Thymus (tissue), 11 donors: ENCODE data around the gene KRIT1. TPM values are rescaled to one million over a fixed set of nuclear protein-coding genes. Genes with fewer than 3 reads are reported as not detected.

Source experiments
- DNase-seq, 9 donors: peaks; one replicate each; pipeline ENCODE4 v3.0.0-alpha.2; 2013; ENCODE audit warnings: low spot score in 9 of 9, low read depth in 6 of 9, missing footprints in 1 of 9
- H3K27ac ChIP-seq, 2 donors: one replicate each; pipeline ENCODE4 v1.5.1; 2013; ENCODE audit warnings: control low read depth in 1 of 2, low read depth in 1 of 2, low read length in 1 of 2, mild to moderate bottlenecking in 1 of 2, moderate library complexity in 1 of 2
- H3K27me3 ChIP-seq, 2 donors: one replicate each; pipeline ENCODE4 v1.5.1; 2013; ENCODE audit warnings: low read length in 1 of 2; ENCODE audit not compliant: control insufficient read depth in 2 of 2, insufficient read depth in 1 of 2
- H3K36me3 ChIP-seq, 2 donors: one replicate each; pipeline ENCODE4 v1.5.1; 2013; ENCODE audit warnings: low read length in 1 of 2, mild to moderate bottlenecking in 1 of 2, moderate library complexity in 1 of 2; ENCODE audit not compliant: control insufficient read depth in 2 of 2, insufficient read depth in 2 of 2
- H3K4me1 ChIP-seq, 2 donors: one replicate each; pipeline ENCODE4 v1.5.1; 2013; ENCODE audit warnings: low read length in 2 of 2; ENCODE audit not compliant: control insufficient read depth in 2 of 2, insufficient read depth in 2 of 2
- H3K4me3 ChIP-seq, 2 donors: one replicate each; pipeline ENCODE4 v1.5.1; 2013; ENCODE audit warnings: low read length in 2 of 2, control low read depth in 1 of 2, mild to moderate bottlenecking in 1 of 2
- H3K9me3 ChIP-seq, 2 donors: one replicate each; pipeline ENCODE4 v1.5.1; 2013; ENCODE audit warnings: low read length in 1 of 2, mild to moderate bottlenecking in 1 of 2; ENCODE audit not compliant: control insufficient read depth in 2 of 2, insufficient read depth in 1 of 2
- WGBS: extraction: QIAGEN DNeasy Blood & Tissue Kit; methylation state at CpG from one replicate; pipeline ENCODE4 v1.1.7; 2013; 5-methylcytosine and 5-hydroxymethylcytosine counted together
- polyA plus RNA-seq: library from polyadenylated mRNA; stranded (reverse); fragments of 200-250 nt; gene quantifications from one replicate; pipeline ENCODE4 v1.2.3, GENCODE V29; 2013
- total RNA-seq: library from RNA; stranded (reverse); fragments of 120-200 nt; gene quantifications from one replicate; pipeline ENCODE4 v1.2.4, GENCODE V29; 2013
- donor health status: healthy.

KRIT1 gene
- total and polyA plus RNA-seq, 2 donors = 29.3 to 31.5 TPM

- H3K4me1 ChIP-seq = peaks cover 0 to 3% of the 10 kb centered on the region in 2 donors
- no peak overlapping the region for H3K4me3 ChIP-seq
- no peaks in the 10 kb centered on the region for H3K27me3 ChIP-seq
- DNase-seq = no peak
- no peak overlapping the region for H3K27ac ChIP-seq
- peaks cover 0 to 9% of the 10 kb centered on the region in 2 donors for H3K9me3 ChIP-seq
- no peaks in the 10 kb centered on the region for H3K36me3 ChIP-seq
- WGBS = 97% methylated on average over 2 of the region's 2 CpGs
Measured at GRCh38 chr7:92279396-92280031, 33.8 kb upstream of the KRIT1 start.

GRCh38 chr7:92276460-92276864 lies 30.7 kb upstream of the KRIT1 start:
- no peak for DNase-seq
- H3K4me3 ChIP-seq = no peak overlapping the region
- peaks cover 0 to 9% of the 10 kb centered on the region in 2 donors for H3K9me3 ChIP-seq
- no peaks in the 10 kb centered on the region for H3K36me3 ChIP-seq
- WGBS = 96% methylated on average over 2 of the region's 2 CpGs
- no peak overlapping the region for H3K27ac ChIP-seq
- H3K27me3 ChIP-seq = no peaks in the 10 kb centered on the region
- H3K4me1 ChIP-seq = peaks cover 0 to 3% of the 10 kb centered on the region in 2 donors

DNA sequence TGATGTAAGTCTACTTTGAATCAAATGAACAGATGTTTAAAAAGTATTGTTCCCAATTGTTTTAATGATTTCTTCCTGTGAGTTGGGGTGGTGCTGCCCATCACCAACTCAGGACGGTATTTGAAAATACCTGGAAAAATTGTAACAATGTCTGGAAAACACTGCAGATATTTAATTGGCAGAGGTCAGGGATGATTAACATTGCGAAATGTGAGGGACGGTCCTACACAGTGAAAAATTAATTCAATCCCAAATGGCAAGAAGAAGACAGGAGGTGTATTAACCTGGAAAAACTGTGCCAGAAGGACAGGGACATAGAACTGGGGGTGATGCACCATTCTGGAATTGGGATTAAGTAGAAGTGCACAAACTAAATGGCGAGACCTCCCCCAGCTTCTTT lies 29.6 kb upstream of the KRIT1 start:
- 97% methylated on average over 4 of the region's 4 CpGs for WGBS
- DNase-seq = no peak
- Histone ChIP-seq H3K9me3 (peaks cover 0 to 2% of the 10 kb centered on the region in 2 donors), H3K27ac (no peak overlapping the region), H3K27me3 (no peaks in the 10 kb centered on the region), H3K36me3 (no peaks in the 10 kb centered on the region), H3K4me1 (peaks cover 0 to 3% of the 10 kb centered on the region in 2 donors), H3K4me3 (no peak overlapping the region)

- no peaks in the 10 kb centered on the region for H3K36me3 ChIP-seq
- H3K4me3 ChIP-seq = no peak overlapping the region
- H3K9me3 ChIP-seq = no peaks in the 10 kb centered on the region
- DNase-seq = no peak
- no peaks in the 10 kb centered on the region for H3K4me1 ChIP-seq
- no peaks in the 10 kb centered on the region for H3K27me3 ChIP-seq
- 97% methylated on average over 1 of the region's 1 CpG for WGBS
- no peak overlapping the region for H3K27ac ChIP-seq
Measured at GRCh38 chr7:92268921-92269320, 23.2 kb upstream of the KRIT1 start.

DNA sequence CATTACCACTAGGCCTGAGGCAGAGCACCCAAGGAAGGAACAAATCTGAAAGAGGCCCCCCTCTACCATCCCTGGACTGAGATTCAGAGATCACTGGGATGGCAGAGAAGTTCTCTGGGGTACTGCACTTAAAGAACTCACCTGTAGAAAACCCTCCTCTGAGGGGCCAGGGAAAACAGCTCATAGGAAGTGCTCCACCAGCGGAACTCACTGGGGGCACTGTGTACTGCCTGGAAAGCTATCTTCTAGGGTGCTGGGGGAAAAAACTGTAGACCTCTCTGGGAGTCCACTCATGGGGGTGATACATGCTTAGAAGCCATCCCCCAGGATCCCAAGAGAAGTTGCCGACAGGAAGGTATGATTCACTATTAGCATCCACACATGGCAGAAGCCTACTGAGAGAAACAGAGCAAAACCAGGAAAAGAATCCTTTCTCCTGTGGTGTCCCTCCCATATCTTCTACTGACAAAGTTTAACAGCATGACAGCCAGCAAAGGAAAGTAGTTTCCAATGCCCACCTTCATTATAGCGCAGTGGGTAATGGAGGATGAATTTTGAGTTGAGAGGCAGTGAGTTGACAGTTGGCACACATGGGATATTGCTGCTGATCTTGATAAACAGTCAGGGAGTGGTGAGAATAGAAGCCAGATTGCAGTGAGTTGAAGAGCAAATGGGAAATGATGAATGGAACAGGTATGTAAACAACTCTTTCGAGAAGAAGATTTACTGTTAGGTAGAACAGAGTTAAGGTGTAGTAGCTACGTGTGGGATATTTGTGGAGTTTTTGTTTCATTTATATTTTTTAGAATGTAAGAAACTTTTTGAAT lies 20.9 kb upstream of the KRIT1 start:
- no peaks in the 10 kb centered on the region for H3K9me3 ChIP-seq
- no peak overlapping the region for H3K4me3 ChIP-seq
- no peaks in the 10 kb centered on the region for H3K4me1 ChIP-seq
- no peaks in the 10 kb centered on the region for H3K27me3 ChIP-seq
- 97% methylated on average over 5 of the region's 5 CpGs for WGBS
- no peaks in the 10 kb centered on the region for H3K36me3 ChIP-seq
- no peak overlapping the region for H3K27ac ChIP-seq
- no peak for DNase-seq

GRCh38 chr7:92260248-92260781 lies 14.6 kb upstream of the KRIT1 start:
- Histone ChIP-seq H3K9me3 (peaks cover 0 to 2% of the 10 kb centered on the region in 2 donors), H3K27ac (no peak overlapping the region), H3K27me3 (no peaks in the 10 kb centered on the region), H3K36me3 (peaks cover 0 to 5% of the 10 kb centered on the region in 2 donors), H3K4me3 (no peak overlapping the region), H3K4me1 (no peaks in the 10 kb centered on the region)
- DNase-seq = no peak
- 82% methylated on average over 7 of the region's 7 CpGs for WGBS

DNA sequence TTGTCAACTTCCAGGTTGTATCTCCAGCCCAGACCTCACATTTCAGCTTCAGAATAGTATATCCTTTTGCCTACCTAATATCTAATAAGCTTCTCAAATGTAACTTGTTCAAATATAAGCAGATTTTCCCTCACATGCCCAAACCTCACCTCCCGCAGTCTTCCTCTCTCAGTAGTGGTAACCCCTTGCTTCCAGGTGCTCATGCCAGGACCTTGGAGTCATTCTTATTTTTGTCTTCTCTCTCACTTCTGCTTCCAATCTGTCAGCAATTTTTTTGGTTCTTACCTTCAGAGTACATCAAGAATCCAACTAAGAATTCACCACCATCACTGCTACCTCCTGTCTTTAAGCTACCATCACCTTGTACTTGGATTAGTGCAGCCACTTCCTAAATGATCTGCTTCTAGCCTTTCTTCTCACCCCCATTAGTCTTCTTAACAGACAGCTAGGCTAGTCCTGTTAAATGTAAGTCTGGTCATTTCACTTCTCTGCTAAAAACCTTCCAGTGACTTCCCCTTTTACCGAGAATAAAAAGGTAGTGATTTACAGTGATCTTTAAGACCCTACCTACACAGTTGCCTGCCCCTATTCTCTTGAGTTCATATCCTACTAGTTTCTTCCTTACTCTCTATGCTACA lies 14.0 kb upstream of the KRIT1 start:
- H3K9me3 ChIP-seq = peaks cover 0 to 2% of the 10 kb centered on the region in 2 donors
- no peak overlapping the region for H3K4me3 ChIP-seq
- no peaks in the 10 kb centered on the region for H3K4me1 ChIP-seq
- 73% methylated on average over 2 of the region's 2 CpGs for WGBS
- no peaks in the 10 kb centered on the region for H3K27me3 ChIP-seq
- no peak for DNase-seq
- H3K27ac ChIP-seq = no peak overlapping the region
- peaks cover 0 to 5% of the 10 kb centered on the region in 2 donors for H3K36me3 ChIP-seq

- DNase-seq = no peak
- Histone ChIP-seq H3K36me3 (peaks cover 0 to 5% of the 10 kb centered on the region in 2 donors), H3K4me1 (peaks cover 0 to under 1% of the 10 kb centered on the region in 2 donors), H3K9me3 (peaks cover 0 to 2% of the 10 kb centered on the region in 2 donors), H3K27me3 (no peaks in the 10 kb centered on the region), H3K4me3 (no peak overlapping the region), H3K27ac (no peak overlapping the region)
- 100% methylated on average over 4 of the region's 4 CpGs for WGBS
Measured at GRCh38 chr7:92259062-92259461, 13.3 kb upstream of the KRIT1 start.

DNA sequence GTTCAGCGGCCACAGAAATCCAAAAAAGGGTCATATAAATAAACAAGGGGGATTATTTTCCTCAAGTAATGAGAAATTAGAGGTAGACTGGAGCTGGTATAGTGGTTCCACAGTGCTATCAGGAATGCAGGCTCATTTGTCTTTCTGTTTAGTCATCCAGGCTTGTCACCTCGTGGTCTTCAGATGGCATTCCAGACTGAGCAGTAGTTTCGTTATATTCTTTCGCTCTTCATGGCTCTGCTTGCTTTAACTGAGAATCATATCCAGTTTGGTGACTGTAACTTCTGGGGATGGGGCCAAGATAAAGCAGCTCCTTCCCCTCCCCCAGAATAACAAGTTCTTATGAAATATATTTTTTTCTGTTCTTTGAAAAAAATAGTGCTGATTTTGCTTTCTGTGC lies 9.6 kb upstream of the KRIT1 start:
- H3K4me1 ChIP-seq = peaks cover 0 to 4% of the 10 kb centered on the region in 2 donors
- 94% methylated on average over 4 of the region's 4 CpGs for WGBS
- no peak overlapping the region for H3K27ac ChIP-seq
- no peaks in the 10 kb centered on the region for H3K27me3 ChIP-seq
- no peaks in the 10 kb centered on the region for H3K9me3 ChIP-seq
- H3K4me3 ChIP-seq = no peak overlapping the region
- DNase-seq = no peak
- peaks cover 0 to 6% of the 10 kb centered on the region in 2 donors for H3K36me3 ChIP-seq
